Fibroblast of the aortic adventitia (primary cell): ENCODE measurements around the gene CCL2. TPM values are rescaled to one million over a fixed set of nuclear protein-coding genes. Genes with fewer than 3 reads are reported as not detected.

Experiments
- DNase-seq: peaks from one replicate; pipeline ENCODE4 v3.0.0-alpha.2; 2010; ENCODE audit warnings: low read depth
- H3K4me3 ChIP-seq: 2 replicates; pipeline ENCODE4 v1.5.1; 2011; ENCODE audit warnings: low read depth, mild to moderate bottlenecking, control low read depth, low read length, moderate library complexity
- CTCF ChIP-seq: IDR thresholded peaks from 2 replicates; pipeline ENCODE4 v1.5.1; 2011; ENCODE audit warnings: mild to moderate bottlenecking, low read length, control low read depth, inconsistent platforms; ENCODE audit not compliant: insufficient read depth
- total RNA-seq: library from RNA; depleted of rRNA; stranded (reverse); fragments of >200 nt; gene quantifications from 2 replicates; pipeline ENCODE4 v1.2.3, GENCODE V29; 2012; ENCODE audit warnings: low replicate concordance

CCL2 gene
- total RNA-seq, 1 donor, result 109 TPM

- TF ChIP-seq CTCF, result no peak
- no peak for DNase-seq
- H3K4me3 ChIP-seq, result no peak overlapping the region
Observed at GRCh38 chr17:34246446-34246845, 8.6 kb upstream of the CCL2 start.

- no peak overlapping the region for H3K4me3 ChIP-seq
- TF ChIP-seq CTCF, result no peak
- no peak for DNase-seq
Observed at GRCh38 chr17:34246881-34247280, 8.2 kb upstream of the CCL2 start.

- no peak overlapping the region for H3K4me3 ChIP-seq
- DNase-seq, result peak; percentile 76
- no peak for TF ChIP-seq CTCF
Observed at GRCh38 chr17:34248511-34249024, 6.5 kb upstream of the CCL2 start.

GRCh38 chr17:34249061-34249460 is 6.0 kb upstream of the CCL2 start:
- no peak for TF ChIP-seq CTCF
- DNase-seq, result no peak
- no peak overlapping the region for H3K4me3 ChIP-seq

- no peak for DNase-seq
- TF ChIP-seq CTCF, result no peak
- H3K4me3 ChIP-seq, result no peak overlapping the region
Observed at GRCh38 chr17:34249478-34249877, 5.6 kb upstream of the CCL2 start.

GRCh38 chr17:34251186-34251585 is 3.9 kb upstream of the CCL2 start:
- DNase-seq, result no peak
- TF ChIP-seq CTCF, result no peak
- no peak overlapping the region for H3K4me3 ChIP-seq

- DNase-seq, result no peak
- no peak overlapping the region for H3K4me3 ChIP-seq
- TF ChIP-seq CTCF, result no peak
Observed at GRCh38 chr17:34252095-34252443, 3.0 kb upstream of the CCL2 start.
